ENCODE results near the gene LY6G6D. TPM values are rescaled to one million over a fixed set of nuclear protein-coding genes. Genes with fewer than 3 reads are reported as not detected.

LY6G6D gene
- total and polyA plus RNA-seq, 2 of the 13 experiments (the other 11 are each of a cell fraction or from before 2014, with no cell fraction given): not detected

GRCh38 chr6:31665501-31666336 is 49.4 kb upstream of the LY6G6D start, which contains the start of gene CSNK2B (continued):
- TF ChIP-seq, protein P1, sequence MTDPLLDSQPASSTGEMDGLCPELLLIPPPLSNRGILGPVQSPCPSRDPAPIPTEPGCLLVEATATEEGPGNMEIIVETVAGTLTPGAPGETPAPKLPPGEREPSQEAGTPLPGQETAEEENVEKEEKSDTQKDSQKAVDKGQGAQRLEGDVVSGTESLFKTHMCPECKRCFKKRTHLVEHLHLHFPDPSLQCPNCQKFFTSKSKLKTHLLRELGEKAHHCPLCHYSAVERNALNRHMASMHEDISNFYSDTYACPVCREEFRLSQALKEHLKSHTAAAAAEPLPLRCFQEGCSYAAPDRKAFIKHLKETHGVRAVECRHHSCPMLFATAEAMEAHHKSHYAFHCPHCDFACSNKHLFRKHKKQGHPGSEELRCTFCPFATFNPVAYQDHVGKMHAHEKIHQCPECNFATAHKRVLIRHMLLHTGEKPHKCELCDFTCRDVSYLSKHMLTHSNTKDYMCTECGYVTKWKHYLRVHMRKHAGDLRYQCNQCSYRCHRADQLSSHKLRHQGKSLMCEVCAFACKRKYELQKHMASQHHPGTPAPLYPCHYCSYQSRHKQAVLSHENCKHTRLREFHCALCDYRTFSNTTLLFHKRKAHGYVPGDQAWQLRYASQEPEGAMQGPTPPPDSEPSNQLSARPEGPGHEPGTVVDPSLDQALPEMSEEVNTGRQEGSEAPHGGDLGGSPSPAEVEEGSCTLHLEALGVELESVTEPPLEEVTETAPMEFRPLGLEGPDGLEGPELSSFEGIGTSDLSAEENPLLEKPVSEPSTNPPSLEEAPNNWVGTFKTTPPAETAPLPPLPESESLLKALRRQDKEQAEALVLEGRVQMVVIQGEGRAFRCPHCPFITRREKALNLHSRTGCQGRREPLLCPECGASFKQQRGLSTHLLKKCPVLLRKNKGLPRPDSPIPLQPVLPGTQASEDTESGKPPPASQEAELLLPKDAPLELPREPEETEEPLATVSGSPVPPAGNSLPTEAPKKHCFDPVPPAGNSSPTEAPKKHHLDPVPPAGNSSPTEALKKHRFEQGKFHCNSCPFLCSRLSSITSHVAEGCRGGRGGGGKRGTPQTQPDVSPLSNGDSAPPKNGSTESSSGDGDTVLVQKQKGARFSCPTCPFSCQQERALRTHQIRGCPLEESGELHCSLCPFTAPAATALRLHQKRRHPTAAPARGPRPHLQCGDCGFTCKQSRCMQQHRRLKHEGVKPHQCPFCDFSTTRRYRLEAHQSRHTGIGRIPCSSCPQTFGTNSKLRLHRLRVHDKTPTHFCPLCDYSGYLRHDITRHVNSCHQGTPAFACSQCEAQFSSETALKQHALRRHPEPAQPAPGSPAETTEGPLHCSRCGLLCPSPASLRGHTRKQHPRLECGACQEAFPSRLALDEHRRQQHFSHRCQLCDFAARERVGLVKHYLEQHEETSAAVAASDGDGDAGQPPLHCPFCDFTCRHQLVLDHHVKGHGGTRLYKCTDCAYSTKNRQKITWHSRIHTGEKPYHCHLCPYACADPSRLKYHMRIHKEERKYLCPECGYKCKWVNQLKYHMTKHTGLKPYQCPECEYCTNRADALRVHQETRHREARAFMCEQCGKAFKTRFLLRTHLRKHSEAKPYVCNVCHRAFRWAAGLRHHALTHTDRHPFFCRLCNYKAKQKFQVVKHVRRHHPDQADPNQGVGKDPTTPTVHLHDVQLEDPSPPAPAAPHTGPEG (CRISPR knock-in tag; IDR thresholded peaks at IDR 0.05): peak; percentile 41; the same call in 1 of the 2 replicates
- TF ChIP-seq ZFY (CRISPR knock-in tag; IDR thresholded peaks at IDR 0.05) (peak; percentile 88), ARNT2 (CRISPR knock-in tag; IDR thresholded peaks at IDR 0.05; ENCODE audit: low read depth) (peak; percentile 82; the same call in 1 of the 2 replicates), IRF2 (CRISPR knock-in tag; IDR thresholded peaks at IDR 0.05) (peak; percentile 79), ZNF747 (CRISPR knock-in tag; IDR thresholded peaks at IDR 0.05; ENCODE audit: borderline replicate concordance) (peak; percentile 84; the same call in 1 of the 2 replicates), SRSF1 (optimal IDR thresholded peaks at IDR 0.05; ENCODE audit: low read depth, low read length) (peak; percentile 55), ZNF780A (CRISPR knock-in tag; IDR thresholded peaks at IDR 0.05) (no peak), ZNF878 (CRISPR knock-in tag; IDR thresholded peaks at IDR 0.05) (no peak), SUZ12 (IDR thresholded peaks at IDR 0.05; ENCODE audit: low read depth, low read length) (peak; percentile 92), RORA (CRISPR knock-in tag; IDR thresholded peaks at IDR 0.05) (no peak), ISX (CRISPR knock-in tag; conservative IDR thresholded peaks at IDR 0.05) (no peak; the same call in 1 of the 2 replicates), CC2D1A (CRISPR knock-in tag; IDR thresholded peaks at IDR 0.05) (no peak), KLF11 (CRISPR knock-in tag; IDR thresholded peaks at IDR 0.05) (0 out of 2 replicates have a peak, but pooled peaks have one; percentile 30), ZNF576 (CRISPR knock-in tag; IDR thresholded peaks at IDR 0.05) (peak; percentile 90; the same call in 1 of the 2 replicates), ZNF530 (CRISPR knock-in tag; IDR thresholded peaks at IDR 0.05; ENCODE audit: low read depth) (no peak)
- TF ChIP-seq, protein P2, sequence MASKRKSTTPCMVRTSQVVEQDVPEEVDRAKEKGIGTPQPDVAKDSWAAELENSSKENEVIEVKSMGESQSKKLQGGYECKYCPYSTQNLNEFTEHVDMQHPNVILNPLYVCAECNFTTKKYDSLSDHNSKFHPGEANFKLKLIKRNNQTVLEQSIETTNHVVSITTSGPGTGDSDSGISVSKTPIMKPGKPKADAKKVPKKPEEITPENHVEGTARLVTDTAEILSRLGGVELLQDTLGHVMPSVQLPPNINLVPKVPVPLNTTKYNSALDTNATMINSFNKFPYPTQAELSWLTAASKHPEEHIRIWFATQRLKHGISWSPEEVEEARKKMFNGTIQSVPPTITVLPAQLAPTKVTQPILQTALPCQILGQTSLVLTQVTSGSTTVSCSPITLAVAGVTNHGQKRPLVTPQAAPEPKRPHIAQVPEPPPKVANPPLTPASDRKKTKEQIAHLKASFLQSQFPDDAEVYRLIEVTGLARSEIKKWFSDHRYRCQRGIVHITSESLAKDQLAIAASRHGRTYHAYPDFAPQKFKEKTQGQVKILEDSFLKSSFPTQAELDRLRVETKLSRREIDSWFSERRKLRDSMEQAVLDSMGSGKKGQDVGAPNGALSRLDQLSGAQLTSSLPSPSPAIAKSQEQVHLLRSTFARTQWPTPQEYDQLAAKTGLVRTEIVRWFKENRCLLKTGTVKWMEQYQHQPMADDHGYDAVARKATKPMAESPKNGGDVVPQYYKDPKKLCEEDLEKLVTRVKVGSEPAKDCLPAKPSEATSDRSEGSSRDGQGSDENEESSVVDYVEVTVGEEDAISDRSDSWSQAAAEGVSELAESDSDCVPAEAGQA (IDR thresholded peaks at IDR 0.05; ENCODE audit: low read depth): no peak
- TF ChIP-seq, protein P2 (CRISPR knock-in tag; IDR thresholded peaks at IDR 0.05; ENCODE audit: borderline replicate concordance): 0 out of 2 replicates have a peak, but pooled peaks have one; percentile 34

Data from HepG2 (cell line).